Suppressor macrophage treated with lipopolysaccharide for 4 hours (primary cell): ENCODE measurements around the gene BABAM1.
"Not testable (repeated sequence)": the region's sequence is repeated elsewhere in the genome, so short reads cannot be mapped to it uniquely, and the experiment has no call there.

Experiments
- DNase-seq: peaks from one replicate; pipeline ENCODE4 v3.0.0-alpha.2; 2020

BABAM1 gene

GRCh38 chr19:17275441-17276175, 8.4 kb downstream of the BABAM1 start:
- no peak for DNase-seq

DNA sequence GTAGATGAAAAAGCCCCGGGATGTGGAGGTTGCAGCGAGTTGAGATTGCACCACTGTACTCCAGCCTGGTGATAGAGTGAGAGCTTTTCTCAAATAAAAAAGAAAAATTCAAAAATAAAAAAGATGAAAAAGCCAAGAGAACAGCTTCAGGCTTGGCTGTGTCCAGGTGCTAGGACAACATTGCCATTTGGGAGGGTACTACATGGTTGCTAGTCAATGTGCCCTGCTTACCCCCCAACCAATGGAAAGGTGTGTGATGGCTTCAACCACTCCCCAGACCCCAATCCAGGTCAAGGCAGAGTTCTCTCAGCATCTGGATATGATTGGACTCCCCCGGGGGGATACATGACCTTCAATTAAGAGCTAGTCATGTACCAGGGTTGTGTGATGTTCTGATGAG, 12.2 kb downstream of the BABAM1 start:
- no peak for DNase-seq

- peak; percentile 83 for DNase-seq
Observed at GRCh38 chr19:17281391-17282304, 14.4 kb downstream of the BABAM1 start, which contains the start of gene ANKLE1. Gene ANKLE1 (plus strand): TSS chr19:17281901. CDS start chr19:17281921, 20 bp downstream.

- peak; percentile 88 for DNase-seq
Observed at GRCh38 chr19:17282488-17283125, 15.4 kb downstream of the BABAM1 start.

- no peak for DNase-seq
Observed at GRCh38 chr19:17283504-17283996, 16.3 kb downstream of the BABAM1 start.

DNA sequence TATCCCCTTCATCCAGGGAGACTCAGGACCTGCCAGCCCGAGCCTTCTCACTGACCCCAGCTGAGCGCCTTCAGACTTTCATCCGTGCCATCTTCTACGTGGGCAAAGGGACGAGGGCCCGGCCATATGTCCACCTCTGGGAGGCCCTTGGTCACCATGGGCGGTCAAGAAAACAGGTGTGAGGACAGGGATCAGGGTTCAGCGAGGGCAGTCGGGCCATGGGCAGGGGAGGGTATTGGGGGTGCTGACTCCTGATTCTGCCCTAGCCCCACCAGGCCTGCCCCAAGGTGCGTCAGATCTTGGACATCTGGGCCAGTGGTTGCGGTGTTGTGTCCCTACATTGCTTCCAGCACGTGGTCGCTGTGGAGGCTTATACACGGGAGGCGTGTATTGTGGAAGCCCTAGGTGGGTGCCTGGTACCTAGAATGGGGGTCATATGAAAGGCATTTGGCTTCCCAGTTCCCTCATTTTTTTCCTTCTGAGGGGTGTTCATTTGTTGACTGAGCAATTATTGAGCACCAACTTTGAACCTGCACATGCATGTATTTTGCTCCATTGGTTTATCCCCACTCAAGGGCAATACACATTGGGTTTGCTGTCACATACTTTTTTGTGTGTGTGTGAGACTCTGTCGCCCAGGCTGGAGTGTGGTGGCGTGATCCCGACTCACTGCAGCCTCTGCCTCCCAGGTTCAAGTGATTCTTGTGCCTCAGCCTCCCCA, 18.3 kb downstream of the BABAM1 start:
- DNase-seq, result no peak

DNA sequence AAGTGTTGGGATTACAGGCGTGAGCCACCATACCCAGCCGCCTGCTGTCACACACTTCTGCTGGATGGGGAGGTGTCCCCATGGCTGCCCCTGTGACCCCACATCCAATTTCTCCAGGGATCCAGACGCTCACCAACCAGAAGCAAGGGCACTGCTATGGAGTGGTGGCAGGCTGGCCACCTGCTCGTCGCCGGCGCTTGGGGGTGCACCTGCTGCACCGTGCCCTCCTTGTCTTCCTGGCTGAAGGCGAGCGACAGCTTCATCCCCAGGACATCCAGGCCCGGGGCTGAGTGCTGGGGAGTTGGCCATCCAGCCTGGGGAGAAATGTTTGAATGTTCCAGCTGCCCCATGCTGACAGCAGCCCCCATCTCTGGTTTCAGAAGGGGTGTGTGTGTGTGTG, 19.0 kb downstream of the BABAM1 start:
- no peak for DNase-seq

- no peak for DNase-seq
Observed at GRCh38 chr19:17286752-17287151, 19.5 kb downstream of the BABAM1 start.

- DNase-seq, result peak; percentile 79
Observed at GRCh38 chr19:17289489-17289888, 22.2 kb downstream of the BABAM1 start.

- peak; percentile 87 for DNase-seq
Observed at GRCh38 chr19:17292301-17293074, 25.2 kb downstream of the BABAM1 start.

DNA sequence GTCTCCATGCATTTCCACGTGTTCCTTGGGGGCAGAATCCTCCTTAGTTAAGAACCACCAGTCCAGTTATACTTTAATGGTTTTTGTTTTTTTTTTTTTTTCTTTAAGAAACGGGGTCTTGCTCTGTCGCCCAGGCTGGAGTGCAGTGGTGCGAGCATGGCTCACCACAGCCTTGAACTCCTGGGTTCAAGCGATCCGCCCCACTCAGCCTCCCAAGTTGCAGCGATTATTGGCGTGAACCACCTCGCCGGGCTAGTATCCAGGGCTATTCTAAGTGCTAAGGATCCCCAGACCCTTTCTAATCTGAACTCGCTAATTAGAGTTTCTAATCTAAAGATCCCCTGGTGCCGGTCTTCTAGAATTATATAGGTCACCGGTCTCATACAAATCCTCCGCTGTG, 26.4 kb downstream of the BABAM1 start:
- DNase-seq, result no peak

- DNase-seq, result peak; percentile 34
Observed at GRCh38 chr19:17294051-17294891, 27.0 kb downstream of the BABAM1 start.

DNA sequence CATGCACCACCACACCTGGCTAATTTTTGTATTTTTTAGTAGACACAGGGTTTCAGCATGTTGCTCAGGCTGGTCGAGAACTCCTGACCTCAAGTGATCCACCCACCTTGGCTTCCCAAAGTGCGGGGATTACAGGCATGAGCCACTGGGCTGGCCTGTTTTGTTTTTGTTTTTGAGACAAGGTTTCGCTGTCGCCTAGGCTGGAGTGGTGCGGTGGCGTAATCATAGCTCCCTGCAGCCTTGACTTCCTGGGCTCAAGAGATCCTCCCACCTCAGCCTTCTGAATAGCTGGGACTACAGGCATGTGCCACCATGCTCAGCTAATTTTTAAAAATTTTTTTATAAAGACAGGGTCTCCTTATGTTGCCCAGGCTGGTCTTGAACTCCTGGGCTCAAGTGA, 28.3 kb downstream of the BABAM1 start:
- not testable (repeated sequence) for DNase-seq

DNA sequence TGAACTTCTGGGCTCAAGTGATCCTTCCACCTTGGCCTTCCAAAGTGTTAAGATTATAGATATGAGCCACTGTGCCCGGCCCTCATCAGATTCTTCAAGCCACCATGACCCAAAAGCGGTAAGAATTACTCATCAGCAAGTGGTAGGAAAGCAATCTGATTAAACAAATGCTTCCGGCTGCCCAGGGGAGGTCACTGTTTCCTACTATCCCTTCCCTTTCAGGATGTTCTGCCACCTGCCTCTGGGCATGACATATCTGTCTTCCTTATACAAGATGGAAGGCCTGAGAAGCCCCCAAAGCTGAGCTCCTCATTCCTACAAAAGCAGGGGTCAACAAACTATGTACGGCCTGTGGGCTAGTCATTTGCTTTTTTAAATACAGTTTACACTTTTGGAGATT, 29.0 kb downstream of the BABAM1 start:
- no peak for DNase-seq

DNA sequence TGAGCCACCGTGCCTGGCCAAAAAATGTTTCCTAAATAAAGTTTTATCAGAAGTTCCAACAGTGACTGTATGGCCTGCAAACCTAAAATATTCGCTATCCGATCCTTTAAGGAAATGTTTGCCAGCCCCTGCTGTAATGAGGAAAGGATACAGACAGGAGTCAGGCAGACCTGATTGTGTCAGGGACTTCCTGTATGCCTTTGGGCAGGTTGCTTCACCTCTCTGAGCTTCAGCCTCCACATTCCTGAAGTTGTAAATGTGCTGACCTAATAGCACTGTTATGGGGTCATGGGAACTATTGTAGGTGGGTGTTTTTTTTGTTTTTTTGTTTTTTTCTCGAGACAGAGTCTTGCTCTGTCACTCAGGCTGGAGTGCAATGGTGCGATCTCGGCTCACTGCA, 29.7 kb downstream of the BABAM1 start:
- no peak for DNase-seq

DNA sequence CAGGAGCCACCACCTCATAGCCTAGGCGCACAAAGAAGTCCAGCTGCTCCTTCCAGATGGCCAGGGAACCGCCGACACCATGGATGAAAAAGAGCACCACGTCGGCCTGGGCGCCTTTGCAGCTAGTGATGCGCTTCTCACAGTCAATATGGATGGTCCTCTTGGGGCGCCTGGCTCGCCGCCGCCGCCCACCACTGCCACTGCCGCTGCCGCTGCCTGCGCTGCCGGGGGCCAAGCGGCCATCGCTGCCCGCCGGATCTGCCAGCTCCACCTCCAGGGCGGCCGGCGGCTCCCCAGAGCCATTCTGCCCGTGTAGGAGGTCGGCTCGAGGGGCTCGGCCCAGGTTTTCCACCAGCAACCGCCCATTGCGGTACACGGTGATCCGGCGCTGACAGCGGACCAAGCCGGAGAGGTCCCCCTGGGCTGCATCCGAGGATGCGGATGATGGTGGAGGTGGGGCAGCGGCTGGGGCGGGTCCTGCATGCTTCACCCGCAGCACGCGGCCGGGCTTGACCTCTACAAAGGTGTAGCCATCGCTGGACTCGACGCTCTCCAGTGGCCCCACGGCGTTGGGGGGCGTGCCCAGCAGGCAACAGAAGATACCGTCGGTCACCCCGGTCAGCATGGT, 33.9 kb downstream of the BABAM1 start:
- DNase-seq, result no peak

- DNase-seq, result peak; percentile 52
Observed at GRCh38 chr19:17302391-17303166, 35.3 kb downstream of the BABAM1 start.

GRCh38 chr19:17303167-17303939, 36.1 kb downstream of the BABAM1 start, which contains the start of gene ABHD8:
Gene ABHD8 (minus strand): TSS chr19:17303425. CDS start chr19:17301616, 1,809 bp downstream.
- DNase-seq, result peak; percentile 98

GRCh38 chr19:17303940-17304267, 36.7 kb downstream of the BABAM1 start:
- no peak for DNase-seq
